ENCODE data around the gene SNX30.

- TF ChIP-seq, protein P1, sequence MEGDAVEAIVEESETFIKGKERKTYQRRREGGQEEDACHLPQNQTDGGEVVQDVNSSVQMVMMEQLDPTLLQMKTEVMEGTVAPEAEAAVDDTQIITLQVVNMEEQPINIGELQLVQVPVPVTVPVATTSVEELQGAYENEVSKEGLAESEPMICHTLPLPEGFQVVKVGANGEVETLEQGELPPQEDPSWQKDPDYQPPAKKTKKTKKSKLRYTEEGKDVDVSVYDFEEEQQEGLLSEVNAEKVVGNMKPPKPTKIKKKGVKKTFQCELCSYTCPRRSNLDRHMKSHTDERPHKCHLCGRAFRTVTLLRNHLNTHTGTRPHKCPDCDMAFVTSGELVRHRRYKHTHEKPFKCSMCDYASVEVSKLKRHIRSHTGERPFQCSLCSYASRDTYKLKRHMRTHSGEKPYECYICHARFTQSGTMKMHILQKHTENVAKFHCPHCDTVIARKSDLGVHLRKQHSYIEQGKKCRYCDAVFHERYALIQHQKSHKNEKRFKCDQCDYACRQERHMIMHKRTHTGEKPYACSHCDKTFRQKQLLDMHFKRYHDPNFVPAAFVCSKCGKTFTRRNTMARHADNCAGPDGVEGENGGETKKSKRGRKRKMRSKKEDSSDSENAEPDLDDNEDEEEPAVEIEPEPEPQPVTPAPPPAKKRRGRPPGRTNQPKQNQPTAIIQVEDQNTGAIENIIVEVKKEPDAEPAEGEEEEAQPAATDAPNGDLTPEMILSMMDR (IDR thresholded peaks at IDR 0.05): no peak
- TF ChIP-seq EP300 (IDR thresholded peaks at IDR 0.05) (no peak), POLR2A (IDR thresholded peaks at IDR 0.05) (no peak)
Measured at GRCh38 chr9:112891521-112891920, 141.0 kb downstream of the SNX30 start.

Measured in gastroesophageal sphincter (tissue), 3 donors.